ENCODE results near the gene SCAP. TPM values are rescaled to one million over a fixed set of nuclear protein-coding genes. Genes with fewer than 3 reads are reported as not detected.

The SCAP gene
- total RNA-seq, 2 experiments from 2014 or later = 58.3 to 60.3 TPM

GRCh38 chr3:47411696-47412452 is 63.9 kb downstream of the SCAP start:
- Histone ChIP-seq H3K9me3 (ENCODE audit: control insufficient read depth in 1 of 2, insufficient read depth in 1 of 2, low read length in 2 of 2) (no peaks in the 10 kb centered on the region), H3K27me3 (ENCODE audit: control insufficient read depth in 1 of 2, insufficient read depth in 2 of 2, low read length in 2 of 2) (no peaks in the 10 kb centered on the region), H3K27ac (ENCODE audit: low read depth in 1 of 2, low read length in 2 of 2) (no peak overlapping the region), H3K4me1 (ENCODE audit: insufficient read depth, low read length) (no peaks in the 10 kb centered on the region), H3K36me3 (ENCODE audit: insufficient read depth, low read length) (peaks cover 88% of the 10 kb centered on the region), H3K4me3 (ENCODE audit: low read length) (no peak overlapping the region)
- H3K27me3 Mint-ChIP-seq = no peaks in the 10 kb centered on the region
- POLR2A ChIA-PET = no interaction called here
- peak in 1 of 14 experiments; percentile 19 for DNase-seq
- intact Hi-C loops (cut with DNase I, micrococcal nuclease) = no loop called here
- H3K36me3 Mint-ChIP-seq (ENCODE audit: low read depth) = peaks cover 72% of the 10 kb centered on the region
- ATAC-seq (ENCODE audit: poor library complexity) = no peak
- no peak overlapping the region for H3K27ac Mint-ChIP-seq
- no peak overlapping the region for H3K4me3 Mint-ChIP-seq
- no peaks in the 10 kb centered on the region for H3K9me3 Mint-ChIP-seq
- TF ChIP-seq, protein P1, sequence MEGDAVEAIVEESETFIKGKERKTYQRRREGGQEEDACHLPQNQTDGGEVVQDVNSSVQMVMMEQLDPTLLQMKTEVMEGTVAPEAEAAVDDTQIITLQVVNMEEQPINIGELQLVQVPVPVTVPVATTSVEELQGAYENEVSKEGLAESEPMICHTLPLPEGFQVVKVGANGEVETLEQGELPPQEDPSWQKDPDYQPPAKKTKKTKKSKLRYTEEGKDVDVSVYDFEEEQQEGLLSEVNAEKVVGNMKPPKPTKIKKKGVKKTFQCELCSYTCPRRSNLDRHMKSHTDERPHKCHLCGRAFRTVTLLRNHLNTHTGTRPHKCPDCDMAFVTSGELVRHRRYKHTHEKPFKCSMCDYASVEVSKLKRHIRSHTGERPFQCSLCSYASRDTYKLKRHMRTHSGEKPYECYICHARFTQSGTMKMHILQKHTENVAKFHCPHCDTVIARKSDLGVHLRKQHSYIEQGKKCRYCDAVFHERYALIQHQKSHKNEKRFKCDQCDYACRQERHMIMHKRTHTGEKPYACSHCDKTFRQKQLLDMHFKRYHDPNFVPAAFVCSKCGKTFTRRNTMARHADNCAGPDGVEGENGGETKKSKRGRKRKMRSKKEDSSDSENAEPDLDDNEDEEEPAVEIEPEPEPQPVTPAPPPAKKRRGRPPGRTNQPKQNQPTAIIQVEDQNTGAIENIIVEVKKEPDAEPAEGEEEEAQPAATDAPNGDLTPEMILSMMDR (IDR thresholded peaks at IDR 0.05) = no peak
- CTCF ChIA-PET = interaction anchor here (1.0 kb wide), 1 partner anchor 9 kb away, joined by 5 read pairs; no protein-coding TSS in a partner anchor
- no peaks in the 10 kb centered on the region for H3K4me1 Mint-ChIP-seq (ENCODE audit: low read depth)

- peaks cover 69% of the 10 kb centered on the region for H3K36me3 Mint-ChIP-seq (ENCODE audit: low read depth)
- DNase-seq (peak in 1 of 14 experiments; percentile 18), ATAC-seq (ENCODE audit: poor library complexity) (no peak)
- H3K4me3 Mint-ChIP-seq = no peak overlapping the region
- ChIA-PET POLR2A (no interaction called here), CTCF (no interaction called here)
- no peaks in the 10 kb centered on the region for H3K27me3 Mint-ChIP-seq
- no peaks in the 10 kb centered on the region for H3K9me3 ChIP-seq (ENCODE audit: control insufficient read depth in 1 of 2, insufficient read depth in 1 of 2, low read length in 2 of 2)
- no peak overlapping the region for H3K4me3 ChIP-seq (ENCODE audit: low read length)
- intact Hi-C loops (cut with DNase I, micrococcal nuclease) = no loop called here
- H3K27ac ChIP-seq (ENCODE audit: low read depth in 1 of 2, low read length in 2 of 2) = no peak overlapping the region
- TF ChIP-seq, protein P1 (IDR thresholded peaks at IDR 0.05) = no peak
- H3K9me3 Mint-ChIP-seq = no peaks in the 10 kb centered on the region
- H3K27me3 ChIP-seq (ENCODE audit: control insufficient read depth in 1 of 2, insufficient read depth in 2 of 2, low read length in 2 of 2) = no peaks in the 10 kb centered on the region
- peaks cover 91% of the 10 kb centered on the region for H3K36me3 ChIP-seq (ENCODE audit: insufficient read depth, low read length)
- H3K4me1 ChIP-seq (ENCODE audit: insufficient read depth, low read length) = no peaks in the 10 kb centered on the region
- H3K27ac Mint-ChIP-seq = no peak overlapping the region
- H3K4me1 Mint-ChIP-seq (ENCODE audit: low read depth) = no peaks in the 10 kb centered on the region
Observed at GRCh38 chr3:47410801-47411646, 64.7 kb downstream of the SCAP start.

DNA sequence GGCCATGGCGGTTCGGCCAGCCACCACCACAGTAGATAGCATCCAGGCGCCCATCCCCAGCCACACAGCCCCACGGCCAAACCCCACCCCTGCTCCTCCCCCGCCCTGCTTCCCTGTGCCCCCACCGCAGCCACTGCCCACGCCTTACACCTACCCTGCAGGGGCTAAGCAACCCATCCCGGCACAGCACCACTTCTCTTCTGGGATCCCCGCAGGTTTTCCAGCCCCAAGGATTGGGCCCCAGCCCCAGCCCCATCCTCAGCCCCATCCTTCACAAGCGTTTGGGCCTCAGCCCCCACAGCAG is 65.4 kb downstream of the SCAP start:
- H3K27me3 Mint-ChIP-seq = no peaks in the 10 kb centered on the region
- ChIA-PET CTCF (interaction anchor here (0.9 kb wide), 1 partner anchor 10 kb away, joined by 3 read pairs; no protein-coding TSS in a partner anchor), POLR2A (no interaction called here)
- H3K4me1 ChIP-seq (ENCODE audit: insufficient read depth, low read length) = no peaks in the 10 kb centered on the region
- DNase-seq (no peak), ATAC-seq (ENCODE audit: poor library complexity) (no peak)
- H3K27ac ChIP-seq (ENCODE audit: low read depth in 1 of 2, low read length in 2 of 2) = no peak overlapping the region
- no peak overlapping the region for H3K4me3 Mint-ChIP-seq
- peaks cover 63% of the 10 kb centered on the region for H3K36me3 Mint-ChIP-seq (ENCODE audit: low read depth)
- no peak overlapping the region for H3K27ac Mint-ChIP-seq
- peaks cover 91% of the 10 kb centered on the region for H3K36me3 ChIP-seq (ENCODE audit: insufficient read depth, low read length)
- H3K4me3 ChIP-seq (ENCODE audit: low read length) = no peak overlapping the region
- no peaks in the 10 kb centered on the region for H3K4me1 Mint-ChIP-seq (ENCODE audit: low read depth)
- TF ChIP-seq, protein P1 (IDR thresholded peaks at IDR 0.05) = no peak
- intact Hi-C loops (cut with DNase I, micrococcal nuclease) = no loop called here
- no peaks in the 10 kb centered on the region for H3K9me3 ChIP-seq (ENCODE audit: control insufficient read depth in 1 of 2, insufficient read depth in 1 of 2, low read length in 2 of 2)
- no peaks in the 10 kb centered on the region for H3K9me3 Mint-ChIP-seq
- H3K27me3 ChIP-seq (ENCODE audit: control insufficient read depth in 1 of 2, insufficient read depth in 2 of 2, low read length in 2 of 2) = no peaks in the 10 kb centered on the region

Measured in CD4-positive, alpha-beta T cell (primary cell).